RCC 7860 (cell line): ENCODE data around the gene NUMB.

Experiments used
- DNase-seq: peaks from one replicate; pipeline ENCODE4 v3.0.0-alpha.2; 2015; ENCODE audit warnings: low spot score
- FAIRE-seq: peaks from 2 replicates; lab custom pipeline; 2012; peaks lifted over from hg19 to GRCh38; lab: Jason Lieb, UNC

Gene NUMB

GRCh38 chr14:73458183-73458976, at the start of gene NUMB:
Gene NUMB, minus strand, starts transcription at chr14:73458546. Its CDS starts 102,795 bp downstream, at chr14:73355751.
- FAIRE-seq (peak; percentile 91), DNase-seq (peak; percentile 95)

GRCh38 chr14:73503648-73504047, 45.3 kb upstream of the NUMB start:
- FAIRE-seq (no peak), DNase-seq (no peak)

GRCh38 chr14:73502017-73502619, 43.8 kb upstream of the NUMB start:
- DNase-seq (no peak), FAIRE-seq (no peak)

GRCh38 chr14:73500360-73500759, 42.0 kb upstream of the NUMB start:
- FAIRE-seq (no peak), DNase-seq (no peak)

- FAIRE-seq (no peak), DNase-seq (no peak)
These were observed 36.2 kb upstream of the NUMB start for GRCh38 chr14:73494593-73494992.

- FAIRE-seq, result no peak
These were observed 34.3 kb upstream of the NUMB start for GRCh38 chr14:73492670-73493069.

GRCh38 chr14:73492043-73492552, 33.8 kb upstream of the NUMB start:
- FAIRE-seq, result no peak
- no peak for DNase-seq

More at GRCh38 chr14:73492670-73493069, 34.3 kb upstream of the NUMB start:
- DNase-seq, result no peak

GRCh38 chr14:73491256-73492042, 33.1 kb upstream of the NUMB start:
- FAIRE-seq, result no peak
- DNase-seq, result peak; percentile 10

GRCh38 chr14:73489481-73490175, 31.3 kb upstream of the NUMB start:
- DNase-seq, result no peak
- no peak for FAIRE-seq

- FAIRE-seq (no peak), DNase-seq (no peak)
These were observed 20.3 kb upstream of the NUMB start for GRCh38 chr14:73478684-73479083.

- FAIRE-seq, result no peak
- no peak for DNase-seq
These were observed 19.4 kb upstream of the NUMB start for GRCh38 chr14:73477618-73478266.

GRCh38 chr14:73476451-73476931, 18.1 kb upstream of the NUMB start:
- no peak for DNase-seq
- FAIRE-seq, result no peak

- FAIRE-seq (no peak), DNase-seq (no peak)
These were observed 16.6 kb upstream of the NUMB start for GRCh38 chr14:73474952-73475351.

GRCh38 chr14:73472185-73473114, 14.1 kb upstream of the NUMB start:
- DNase-seq, result peak; percentile 37
- no peak for FAIRE-seq

- FAIRE-seq (no peak), DNase-seq (no peak)
These were observed 13.3 kb upstream of the NUMB start for GRCh38 chr14:73471582-73472184.

- FAIRE-seq (no peak), DNase-seq (no peak)
These were observed 10.6 kb upstream of the NUMB start for GRCh38 chr14:73468828-73469375.

- DNase-seq (no peak), FAIRE-seq (no peak)
These were observed 9.5 kb upstream of the NUMB start for GRCh38 chr14:73467800-73468199.

- DNase-seq, result no peak
- no peak for FAIRE-seq
These were observed 9.0 kb upstream of the NUMB start for GRCh38 chr14:73467377-73467776.
